ENCODE measurements around the gene TIMM29.
A peak's percentile ranks its signal among the peaks of the same experiment; 100 is the strongest.

Gene TIMM29

GRCh38 chr19:10928563-10929401, at the start of gene TIMM29, which contains the start of gene YIPF2:
TIMM29 (plus strand) TSS chr19:10928811; CDS start chr19:10928823, 12 bp downstream.
YIPF2 (minus strand) TSS chr19:10928639; CDS start chr19:10928410, 229 bp downstream.
- Histone ChIP-seq H3K36me3 (ENCODE audit: control insufficient read depth, insufficient read depth, low read length) (no peaks in the 10 kb centered on the region), H3K27me3 (ENCODE audit: control insufficient read depth, insufficient read depth, low read length) (no peaks in the 10 kb centered on the region), H3K4me3 (ENCODE audit: low read length) (peak within 1 kb of the TSS; percentile 46), H3K9ac (ENCODE audit: low read length) (peak within 1 kb of the TSS; percentile 88), H3K9me3 (ENCODE audit: control insufficient read depth, low read length) (no peaks in the 10 kb centered on the region), H3K4me1 (ENCODE audit: control insufficient read depth, insufficient read depth, low read length) (peaks cover 17% of the 10 kb centered on the region)

- Histone ChIP-seq H3K9me3 (ENCODE audit: control insufficient read depth, low read length) (no peaks in the 10 kb centered on the region), H3K36me3 (ENCODE audit: control insufficient read depth, insufficient read depth, low read length) (no peaks in the 10 kb centered on the region), H3K4me1 (ENCODE audit: control insufficient read depth, insufficient read depth, low read length) (peaks cover 15% of the 10 kb centered on the region), H3K4me3 (ENCODE audit: low read length) (no peak overlapping the region), H3K27me3 (ENCODE audit: control insufficient read depth, insufficient read depth, low read length) (no peaks in the 10 kb centered on the region), H3K9ac (ENCODE audit: low read length) (no peak overlapping the region)
These were observed 47.1 kb upstream of the TIMM29 start for GRCh38 chr19:10881403-10882107.

GRCh38 chr19:10882108-10882457, 46.5 kb upstream of the TIMM29 start:
- Histone ChIP-seq H3K27me3 (ENCODE audit: control insufficient read depth, insufficient read depth, low read length) (no peaks in the 10 kb centered on the region), H3K9me3 (ENCODE audit: control insufficient read depth, low read length) (no peaks in the 10 kb centered on the region), H3K4me1 (ENCODE audit: control insufficient read depth, insufficient read depth, low read length) (peaks cover 15% of the 10 kb centered on the region), H3K9ac (ENCODE audit: low read length) (no peak overlapping the region), H3K36me3 (ENCODE audit: control insufficient read depth, insufficient read depth, low read length) (no peaks in the 10 kb centered on the region), H3K4me3 (ENCODE audit: low read length) (no peak overlapping the region)

GRCh38 chr19:10884274-10884673, 44.3 kb upstream of the TIMM29 start:
- no peak overlapping the region for H3K9ac ChIP-seq (ENCODE audit: low read length)
- no peak overlapping the region for H3K4me3 ChIP-seq (ENCODE audit: low read length)
- peaks cover 11% of the 10 kb centered on the region for H3K4me1 ChIP-seq (ENCODE audit: control insufficient read depth, insufficient read depth, low read length)

GRCh38 chr19:10885201-10886169, 43.1 kb upstream of the TIMM29 start:
- no peaks in the 10 kb centered on the region for H3K9me3 ChIP-seq (ENCODE audit: control insufficient read depth, low read length)
- H3K27me3 ChIP-seq (ENCODE audit: control insufficient read depth, insufficient read depth, low read length), result no peaks in the 10 kb centered on the region
- no peak overlapping the region for H3K4me3 ChIP-seq (ENCODE audit: low read length)
- H3K4me1 ChIP-seq (ENCODE audit: control insufficient read depth, insufficient read depth, low read length), result peaks cover 8% of the 10 kb centered on the region
- no peaks in the 10 kb centered on the region for H3K36me3 ChIP-seq (ENCODE audit: control insufficient read depth, insufficient read depth, low read length)
- H3K9ac ChIP-seq (ENCODE audit: low read length), result no peak overlapping the region

More at GRCh38 chr19:10884274-10884673, 44.3 kb upstream of the TIMM29 start:
- H3K9me3 ChIP-seq (ENCODE audit: control insufficient read depth, low read length), result no peaks in the 10 kb centered on the region
- H3K36me3 ChIP-seq (ENCODE audit: control insufficient read depth, insufficient read depth, low read length), result no peaks in the 10 kb centered on the region
- H3K27me3 ChIP-seq (ENCODE audit: control insufficient read depth, insufficient read depth, low read length), result no peaks in the 10 kb centered on the region

- H3K9me3 ChIP-seq (ENCODE audit: control insufficient read depth, low read length), result no peaks in the 10 kb centered on the region
- no peaks in the 10 kb centered on the region for H3K27me3 ChIP-seq (ENCODE audit: control insufficient read depth, insufficient read depth, low read length)
- no peak overlapping the region for H3K9ac ChIP-seq (ENCODE audit: low read length)
- H3K4me1 ChIP-seq (ENCODE audit: control insufficient read depth, insufficient read depth, low read length), result peaks cover 16% of the 10 kb centered on the region
- H3K36me3 ChIP-seq (ENCODE audit: control insufficient read depth, insufficient read depth, low read length), result no peaks in the 10 kb centered on the region
- H3K4me3 ChIP-seq (ENCODE audit: low read length), result no peak overlapping the region
These were observed 40.8 kb upstream of the TIMM29 start for GRCh38 chr19:10887616-10888367.

- Histone ChIP-seq H3K4me1 (ENCODE audit: control insufficient read depth, insufficient read depth, low read length) (peaks cover 16% of the 10 kb centered on the region), H3K36me3 (ENCODE audit: control insufficient read depth, insufficient read depth, low read length) (no peaks in the 10 kb centered on the region), H3K9me3 (ENCODE audit: control insufficient read depth, low read length) (no peaks in the 10 kb centered on the region), H3K4me3 (ENCODE audit: low read length) (no peak overlapping the region), H3K9ac (ENCODE audit: low read length) (no peak overlapping the region), H3K27me3 (ENCODE audit: control insufficient read depth, insufficient read depth, low read length) (no peaks in the 10 kb centered on the region)
These were observed 40.2 kb upstream of the TIMM29 start for GRCh38 chr19:10888421-10888866.

GRCh38 chr19:10889880-10890279, 38.7 kb upstream of the TIMM29 start:
- peaks cover 16% of the 10 kb centered on the region for H3K4me1 ChIP-seq (ENCODE audit: control insufficient read depth, insufficient read depth, low read length)
- no peak overlapping the region for H3K9ac ChIP-seq (ENCODE audit: low read length)
- no peaks in the 10 kb centered on the region for H3K27me3 ChIP-seq (ENCODE audit: control insufficient read depth, insufficient read depth, low read length)
- no peak overlapping the region for H3K4me3 ChIP-seq (ENCODE audit: low read length)
- H3K9me3 ChIP-seq (ENCODE audit: control insufficient read depth, low read length), result no peaks in the 10 kb centered on the region
- no peaks in the 10 kb centered on the region for H3K36me3 ChIP-seq (ENCODE audit: control insufficient read depth, insufficient read depth, low read length)

- no peaks in the 10 kb centered on the region for H3K27me3 ChIP-seq (ENCODE audit: control insufficient read depth, insufficient read depth, low read length)
- H3K9me3 ChIP-seq (ENCODE audit: control insufficient read depth, low read length), result no peaks in the 10 kb centered on the region
- no peaks in the 10 kb centered on the region for H3K36me3 ChIP-seq (ENCODE audit: control insufficient read depth, insufficient read depth, low read length)
- H3K4me3 ChIP-seq (ENCODE audit: low read length), result no peak overlapping the region
- peaks cover 20% of the 10 kb centered on the region for H3K4me1 ChIP-seq (ENCODE audit: control insufficient read depth, insufficient read depth, low read length)
- peak overlapping the region; percentile 10 for H3K9ac ChIP-seq (ENCODE audit: low read length)
These were observed 37.1 kb upstream of the TIMM29 start for GRCh38 chr19:10891405-10892086.

GRCh38 chr19:10892256-10892655, 36.4 kb upstream of the TIMM29 start:
- no peak overlapping the region for H3K9ac ChIP-seq (ENCODE audit: low read length)

GRCh38 chr19:10894911-10895213, 33.7 kb upstream of the TIMM29 start:
- Histone ChIP-seq H3K4me3 (ENCODE audit: low read length) (no peak overlapping the region), H3K4me1 (ENCODE audit: control insufficient read depth, insufficient read depth, low read length) (peaks cover 39% of the 10 kb centered on the region), H3K9ac (ENCODE audit: low read length) (no peak overlapping the region), H3K9me3 (ENCODE audit: control insufficient read depth, low read length) (no peaks in the 10 kb centered on the region), H3K36me3 (ENCODE audit: control insufficient read depth, insufficient read depth, low read length) (no peaks in the 10 kb centered on the region), H3K27me3 (ENCODE audit: control insufficient read depth, insufficient read depth, low read length) (no peaks in the 10 kb centered on the region)

More at GRCh38 chr19:10892256-10892655, 36.4 kb upstream of the TIMM29 start:
- Histone ChIP-seq H3K4me3 (ENCODE audit: low read length) (no peak overlapping the region), H3K9me3 (ENCODE audit: control insufficient read depth, low read length) (no peaks in the 10 kb centered on the region), H3K36me3 (ENCODE audit: control insufficient read depth, insufficient read depth, low read length) (no peaks in the 10 kb centered on the region), H3K4me1 (ENCODE audit: control insufficient read depth, insufficient read depth, low read length) (peaks cover 27% of the 10 kb centered on the region), H3K27me3 (ENCODE audit: control insufficient read depth, insufficient read depth, low read length) (no peaks in the 10 kb centered on the region)
